ENCODE measurements around the gene FOXO6.

- TF ChIP-seq CTCF (IDR thresholded peaks at IDR 0.05) = no peak
- no peak for TF ChIP-seq MAX (IDR thresholded peaks at IDR 0.05; ENCODE audit: low read depth)
- TF ChIP-seq POLR2AphosphoS5 (IDR thresholded peaks at IDR 0.05; ENCODE audit: low read depth, low read length) = no peak
- no peak for TF ChIP-seq EP300 (IDR thresholded peaks at IDR 0.05; ENCODE audit: borderline replicate concordance in 1 of 2, low read depth in 1 of 2, low read length in 1 of 2)
- no peak for TF ChIP-seq MEF2A (IDR thresholded peaks at IDR 0.05; ENCODE audit: borderline replicate concordance, low read depth)
- TF ChIP-seq JUND (IDR thresholded peaks at IDR 0.05) = no peak
- no peak for TF ChIP-seq EZH2phosphoT487 (IDR thresholded peaks at IDR 0.05; ENCODE audit: borderline replicate concordance, low read depth)
- TF ChIP-seq NFIC (IDR thresholded peaks at IDR 0.05; ENCODE audit: borderline replicate concordance) = no peak
- TF ChIP-seq RFX5 (IDR thresholded peaks at IDR 0.05; ENCODE audit: low read length) = no peak
- no peak for TF ChIP-seq TAF1 (IDR thresholded peaks at IDR 0.05; ENCODE audit: borderline replicate concordance, low read depth, low read length)
- TF ChIP-seq ELF1 (IDR thresholded peaks at IDR 0.05) = no peak
Observed at GRCh38 chr1:41370225-41370624, 9.0 kb downstream of the FOXO6 start.
